K562 (cell line): Measurements from ENCODE around the gene PET100. TPM values are rescaled to one million over a fixed set of nuclear protein-coding genes. Genes with fewer than 3 reads are reported as not detected.

Source experiments
- ATAC-seq: fragments of 200-7000 bp; cut with Tn5 transposase; 3 replicates; pipeline ENCODE4 v1.9.1; 2020; ENCODE audit warnings: moderate library complexity
- BruUV-seq: library from RNA; stranded (reverse); fragments of 400-500 nt; replicated peaks from 2 replicates; lab custom pipeline; 2021; lab: Mats Ljungman, UMichigan
- CTCF ChIA-PET: fragments of 300-600 bp; formaldehyde crosslinking; extraction: SDS; loops from one replicate; lab custom pipeline; 2021; ENCODE audit warnings: low intra/inter-chr PET ratio; lab: Yijun Ruan, JAX
- POLR2A ChIA-PET: fragments of 300-600, 350-650 bp; sonication (Branson Sonifier 250); formaldehyde crosslinking; extraction: SDS; loops from one replicate; lab custom pipeline; 2021; ENCODE audit warnings: antibody characterized with exemption, inconsistent platforms; lab: Yijun Ruan, JAX
- DNase-seq, 4 experiments: peaks; one replicate each; pipeline versions ENCODE4 v3.0.0 to v3.0.0-alpha.2; 2011 to 2018; ENCODE audit warnings: low spot score in 3 of 4, mixed read lengths in 3 of 4; ENCODE audit errors: extremely low read depth in 1 of 4
- FAIRE-seq: peaks from 2 replicates; lab custom pipeline; 2011; peaks lifted over from hg19 to GRCh38; lab: Jason Lieb, UNC
- H2AFZ ChIP-seq: 2 replicates; pipeline ENCODE4 v1.6.0; 2011; ENCODE audit warnings: low read depth, low read length, control low read depth, inconsistent platforms
- H3K27ac ChIP-seq: fragments of 200-600 bp; 3 replicates; pipeline ENCODE4 v1.8.0; 2011; ENCODE audit warnings: low read depth, mild to moderate bottlenecking, control low read depth, inconsistent platforms, low read length, moderate library complexity, mixed read lengths; ENCODE audit errors: extremely low read depth
- H3K27me3 ChIP-seq, 2 experiments: fragments of 300-600 bp in 1 of 2; 2 replicates in 1 of 2; 3 replicates in 1 of 2; pipeline versions ENCODE4 v1.6.0 to v1.8.0; 2011; ENCODE audit warnings: inconsistent platforms in 2 of 2, low read length in 2 of 2, mild to moderate bottlenecking in 1 of 2, mixed read lengths in 1 of 2, moderate library complexity in 1 of 2; ENCODE audit not compliant: control insufficient read depth in 2 of 2, insufficient read depth in 2 of 2
- H3K36me3 ChIP-seq: fragments of 300-600 bp; 3 replicates; pipeline ENCODE4 v1.8.0; 2011; ENCODE audit warnings: mild to moderate bottlenecking, low read length, inconsistent platforms; ENCODE audit not compliant: control insufficient read depth, insufficient read depth
- H3K4me1 ChIP-seq, 2 experiments: fragments of 200-600 bp in 1 of 2; replicated peaks in 1 of 2; 2 replicates in 1 of 2; 3 replicates in 1 of 2; pipeline versions ENCODE4 v1.5.1 to v1.8.0; 2011; ENCODE audit warnings: inconsistent platforms in 2 of 2, low read length in 2 of 2, mild to moderate bottlenecking in 1 of 2, mixed read lengths in 1 of 2, moderate library complexity in 1 of 2; ENCODE audit not compliant: control insufficient read depth in 2 of 2, insufficient read depth in 2 of 2
- H3K4me2 ChIP-seq: 2 replicates; pipeline ENCODE4 v1.6.1; 2011; ENCODE audit warnings: low read length, control low read depth, inconsistent platforms, mixed read lengths; ENCODE audit not compliant: insufficient read depth
- H3K4me3 ChIP-seq: fragments of 200-600 bp; sonication (generic), shearing (Covaris generic); 2 replicates; pipeline ENCODE4 v1.5.1; 2016; ENCODE audit warnings: control low read depth, inconsistent platforms
- H3K79me2 ChIP-seq: fragments of 200-600 bp; 3 replicates; pipeline ENCODE4 v1.8.0; 2011; ENCODE audit warnings: low read length, inconsistent platforms; ENCODE audit not compliant: control insufficient read depth, insufficient read depth
- H3K9ac ChIP-seq, 2 experiments: 2 replicates each; pipeline versions ENCODE4 v1.6.0 to v1.6.1; 2011; ENCODE audit warnings: low read depth in 2 of 2, low read length in 2 of 2, control low read depth in 1 of 2, inconsistent platforms in 1 of 2, mild to moderate bottlenecking in 1 of 2, mixed read lengths in 1 of 2; ENCODE audit not compliant: insufficient read depth in 1 of 2
- H3K9me1 ChIP-seq: one replicate; pipeline ENCODE4 v1.6.0; 2011; ENCODE audit warnings: inconsistent platforms, mild to moderate bottlenecking, low read length, moderate library complexity; ENCODE audit not compliant: control insufficient read depth, insufficient read depth
- H3K9me3 ChIP-seq: replicated peaks from 2 replicates; pipeline ENCODE4 v1.5.1; 2011; ENCODE audit warnings: low read depth, low read length, inconsistent platforms; ENCODE audit not compliant: control insufficient read depth, insufficient read depth
- H4K20me1 ChIP-seq: replicated peaks from 2 replicates; pipeline ENCODE4 v1.6.1; 2011; ENCODE audit warnings: low read length, inconsistent platforms, mixed read lengths; ENCODE audit not compliant: control insufficient read depth, insufficient read depth
- BCOR ChIP-seq: fragments of 450-650 bp; IDR thresholded peaks from 2 replicates; pipeline ENCODE4 v1.6.1; 2016
- ELF2 ChIP-seq: fragments of 250-450 bp; sonication (Bioruptor Pico); IDR thresholded peaks from 2 replicates; pipeline ENCODE4 v1.5.0; 2021; ENCODE audit warnings: mild to moderate bottlenecking
- ELK3 ChIP-seq: fragments of 450-650 bp; formaldehyde crosslinking; IDR thresholded peaks from 2 replicates; pipeline ENCODE4 v1.4.0; 2020; ENCODE audit warnings: mild to moderate bottlenecking
- KDM1A ChIP-seq, 2 experiments: fragments of 450-650 bp; IDR thresholded peaks; 2 replicates each; pipeline ENCODE4 v1.6.1; 2016; ENCODE audit warnings: mild to moderate bottlenecking in 2 of 2
- PCBP1 ChIP-seq: fragments of 200-400 bp; formaldehyde crosslinking; IDR thresholded peaks from 2 replicates; pipeline ENCODE4 v1.6.1; 2018; ENCODE audit warnings: mild to moderate bottlenecking, low read depth, low read length; ENCODE audit not compliant: poor library complexity, severe bottlenecking
- RBM25 ChIP-seq: fragments of 200-400 bp; formaldehyde crosslinking; IDR thresholded peaks from 2 replicates; pipeline ENCODE4 v1.6.1; 2018; ENCODE audit warnings: low read length, low read depth, moderate library complexity; ENCODE audit not compliant: severe bottlenecking
- SMARCC2 ChIP-seq: fragments of 450-650 bp; IDR thresholded peaks from 2 replicates; pipeline ENCODE4 v1.6.1; 2017; ENCODE audit warnings: antibody characterized with exemption, moderate library complexity, mild to moderate bottlenecking, low read depth
- SUPT5H ChIP-seq: fragments of 450-650 bp; IDR thresholded peaks from 2 replicates; pipeline ENCODE4 v1.6.1; 2016
- WGBS: fragments of 100-300 bp; shearing (Covaris generic); methylation state at CpG from one replicate; pipeline ENCODE4 v1.1.6; 2016; ENCODE audit warnings: low coverage, mixed read lengths; ENCODE audit not compliant: insufficient coverage; ENCODE audit errors: missing lambda C conversion rate; 5-methylcytosine and 5-hydroxymethylcytosine counted together
- in situ Hi-C: fragments of 300-500 bp; cut with MboI; formaldehyde crosslinking; loops from 4 replicates; pipeline ENCODE4 v1.15.0; 2018; ENCODE audit warnings: inconsistent platforms, mixed read lengths
- intact Hi-C: fragments of 100-400 bp; cut with micrococcal nuclease; formaldehyde crosslinking; loops from 2 replicates; pipeline ENCODE4 v1.14.2; 2022
- polyA plus RNA-seq, 8 experiments: library from polyadenylated mRNA; depleted of rRNA in 4 of 8; stranded (reverse) in 5 of 8; unstranded in 3 of 8; fragments of >200 nt; fragmentation: Nextera tagmentation in 2 of 8; fragmentation: Illumina TruSeq in 1 of 8; extraction: Ambion mirVana in 2 of 8; extraction: Trizol in 1 of 8; gene quantifications; 2 replicates each; pipeline versions ENCODE4 v1.2.1 to v1.2.3, GENCODE V29; 2011 to 2014; ENCODE audit warnings: inconsistent platforms in 1 of 8, missing spikeins in 1 of 8
- total RNA-seq, 7 experiments: library from RNA; depleted of rRNA in 6 of 7; stranded (reverse); fragments of >200 nt in 6 of 7; fragmentation: Illumina TruSeq in 2 of 7; extraction: Trizol in 2 of 7; gene quantifications; 2 replicates each; pipeline versions ENCODE4 v1.2.1 to v1.2.3, GENCODE V29; 2011 to 2021; ENCODE audit warnings: low replicate concordance in 1 of 7
- TF ChIP-seq, protein P1 (sequence below): sonication (generic); formaldehyde crosslinking; IDR thresholded peaks from 2 replicates; pipeline ENCODE4 v1.8.0; 2022; ENCODE audit warnings: mild to moderate bottlenecking, low read depth, missing genetic modification reagents

Gene PET100
- total and polyA plus RNA-seq, 9 of the 15 experiments (the other 6 are each of a cell fraction or from before 2014, with no cell fraction given) = 62.3 to 351 (median 98.3) TPM

- peaks cover 9 to 28% of the 10 kb centered on the region in 2 experiments; a peak in 3 of 5 replicates for H3K27me3 ChIP-seq
- in situ Hi-C loops = no loop called here
- no peak overlapping the region for H2AFZ ChIP-seq
- CTCF ChIA-PET = no interaction called here
- POLR2A ChIA-PET = interaction anchor here (0.6 to 1.5 kb wide), 3 partner anchors 10 to 596 kb away, joined by 3 to 5 read pairs (median 3); no protein-coding TSS in a partner anchor
- H3K36me3 ChIP-seq = no peaks in the 10 kb centered on the region
- H3K79me2 ChIP-seq = no peaks in the 10 kb centered on the region
- H4K20me1 ChIP-seq = peaks cover 9% of the 10 kb centered on the region; the same call in 1 of the 2 replicates
- H3K27ac ChIP-seq = no peak overlapping the region
- H3K4me3 ChIP-seq = no peak overlapping the region
- no peak overlapping the region for H3K9ac ChIP-seq
- ATAC-seq (no peak), FAIRE-seq (no peak), DNase-seq (no peak)
- no peaks in the 10 kb centered on the region for H3K9me3 ChIP-seq
- 51% methylated on average over 24 of the region's 25 CpGs for WGBS
- H3K4me2 ChIP-seq = no peak overlapping the region
- intact Hi-C loops = no loop called here
- H3K4me1 ChIP-seq = peaks cover 2 to 55% of the 10 kb centered on the region in 2 experiments; a peak in 3 of 5 replicates
- no peak for TF ChIP-seq ELF2 (CRISPR knock-in tag)
- TF ChIP-seq PCBP1 = no peak
- TF ChIP-seq SUPT5H = no peak
- peak; percentile 46; the same call in 1 of the 2 replicates for TF ChIP-seq BCOR
- peak; percentile 29 for TF ChIP-seq RBM25
- TF ChIP-seq, protein P1, sequence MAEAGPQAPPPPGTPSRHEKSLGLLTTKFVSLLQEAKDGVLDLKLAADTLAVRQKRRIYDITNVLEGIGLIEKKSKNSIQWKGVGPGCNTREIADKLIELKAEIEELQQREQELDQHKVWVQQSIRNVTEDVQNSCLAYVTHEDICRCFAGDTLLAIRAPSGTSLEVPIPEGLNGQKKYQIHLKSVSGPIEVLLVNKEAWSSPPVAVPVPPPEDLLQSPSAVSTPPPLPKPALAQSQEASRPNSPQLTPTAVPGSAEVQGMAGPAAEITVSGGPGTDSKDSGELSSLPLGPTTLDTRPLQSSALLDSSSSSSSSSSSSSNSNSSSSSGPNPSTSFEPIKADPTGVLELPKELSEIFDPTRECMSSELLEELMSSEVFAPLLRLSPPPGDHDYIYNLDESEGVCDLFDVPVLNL (CRISPR knock-in tag) = no peak
- no peak for TF ChIP-seq ELK3 (CRISPR knock-in tag)
- TF ChIP-seq KDM1A (IDR thresholded peaks at IDR 0.05) = 0 out of 4 replicates have a peak, but pooled peaks of 1 of the 2 experiments have one; percentile 14
- no peak for TF ChIP-seq SMARCC2
- BruUV-seq = no TSS peak
- no peaks in the 10 kb centered on the region for H3K9me1 ChIP-seq
These were observed 21.6 kb upstream of the PET100 start for GRCh38 chr19:7607874-7608560.
